ENCODE results near the gene PDIK1L. TPM values are rescaled to one million over a fixed set of nuclear protein-coding genes. Genes with fewer than 3 reads are reported as not detected.

Gene PDIK1L
- total and polyA plus RNA-seq, 2 donors (not counting 1 experiment from before 2014, with no cell fraction given): 1.3 to 17.3 TPM

GRCh38 chr1:26075421-26076144, 36.0 kb upstream of the PDIK1L start:
- H3K4me1 ChIP-seq (ENCODE audit: control insufficient read depth in 2 of 2, insufficient read depth in 2 of 2, low read length in 2 of 2): no peaks in the 10 kb centered on the region
- intact Hi-C loops (cut with micrococcal nuclease): no loop called here
- 86% methylated on average over 1 of the region's 3 CpGs for WGBS (ENCODE audit: insufficient coverage)
- H3K9ac ChIP-seq (ENCODE audit: low read length): no peak overlapping the region
- Mint-ChIP-seq H3K9me3 (ENCODE audit: insufficient read depth) (no peaks in the 10 kb centered on the region), H3K27me3 (peaks cover 43% of the 10 kb centered on the region), H3K4me3 (no peak overlapping the region), H3K4me1 (no peaks in the 10 kb centered on the region), H3K27ac (no peak overlapping the region)
- H3K27me3 ChIP-seq (replicated peaks in 1 of 4; ENCODE audit: control extremely low read depth in 1 of 4, control insufficient read depth in 3 of 4, insufficient read depth in 4 of 4, low read length in 3 of 4): peaks cover 0 to 7% (median 3%) of the 10 kb centered on the region in 4 experiments
- no peak overlapping the region for H3K4me2 ChIP-seq (replicated peaks; ENCODE audit: low read depth, low read length, poor library complexity, severe bottlenecking)
- TF ChIP-seq CTCF (IDR thresholded peaks at IDR 0.05): no peak
- no peak for TF ChIP-seq EZH2 (IDR thresholded peaks at IDR 0.05; ENCODE audit: borderline replicate concordance, insufficient read depth, low read depth, low read length, poor library complexity, severe bottlenecking)
- H3K4me3 ChIP-seq (ENCODE audit: control extremely low read depth in 1 of 5, extremely low read depth in 1 of 5, insufficient read depth in 1 of 5, low read depth in 2 of 5, low read length in 4 of 5): no peak overlapping the region
- CTCF ChIA-PET: no interaction called here
- H2AFZ ChIP-seq (ENCODE audit: insufficient read depth, low read depth, low read length, poor library complexity, severe bottlenecking): no peak overlapping the region
- H3K79me2 ChIP-seq (ENCODE audit: control insufficient read depth, insufficient read depth, low read length): no peaks in the 10 kb centered on the region
- no peaks in the 10 kb centered on the region for H4K20me1 ChIP-seq (ENCODE audit: control insufficient read depth, insufficient read depth, low read length, poor library complexity, severe bottlenecking)
- POLR2A ChIA-PET: no interaction called here
- ATAC-seq (ENCODE audit: low read depth) (no peak), DNase-seq (no peak)
- H3K9me3 ChIP-seq (ENCODE audit: control extremely low read depth in 1 of 3, control insufficient read depth in 2 of 3, insufficient read depth in 1 of 3, low read length in 2 of 3): no peaks in the 10 kb centered on the region
- no peak overlapping the region for H3K27ac ChIP-seq (ENCODE audit: low read length in 2 of 2)
- no peaks in the 10 kb centered on the region for H3K36me3 ChIP-seq (replicated peaks in 1 of 2; ENCODE audit: control extremely low read depth in 1 of 2, control insufficient read depth in 1 of 2, extremely low read depth in 1 of 2, insufficient read depth in 2 of 2, low read length in 1 of 2)

GRCh38 chr1:26077524-26077923, 34.1 kb upstream of the PDIK1L start:
- no peak for TF ChIP-seq CTCF (IDR thresholded peaks at IDR 0.05)
- no peak for TF ChIP-seq EZH2 (IDR thresholded peaks at IDR 0.05; ENCODE audit: borderline replicate concordance, insufficient read depth, low read depth, low read length, poor library complexity, severe bottlenecking)
- intact Hi-C loops (cut with micrococcal nuclease): no loop called here
- DNase-seq (no peak), ATAC-seq (ENCODE audit: low read depth) (no peak)
- Histone ChIP-seq H3K9ac (ENCODE audit: low read length) (no peak overlapping the region), H3K4me3 (ENCODE audit: control extremely low read depth in 1 of 5, extremely low read depth in 1 of 5, insufficient read depth in 1 of 5, low read depth in 2 of 5, low read length in 4 of 5) (no peak overlapping the region), H3K27ac (ENCODE audit: low read length in 2 of 2) (no peak overlapping the region), H3K9me3 (ENCODE audit: control extremely low read depth in 1 of 3, control insufficient read depth in 2 of 3, insufficient read depth in 1 of 3, low read length in 2 of 3) (no peaks in the 10 kb centered on the region), H3K36me3 (replicated peaks in 1 of 2; ENCODE audit: control extremely low read depth in 1 of 2, control insufficient read depth in 1 of 2, extremely low read depth in 1 of 2, insufficient read depth in 2 of 2, low read length in 1 of 2) (no peaks in the 10 kb centered on the region), H3K4me2 (replicated peaks; ENCODE audit: low read depth, low read length, poor library complexity, severe bottlenecking) (no peak overlapping the region), H3K79me2 (ENCODE audit: control insufficient read depth, insufficient read depth, low read length) (no peaks in the 10 kb centered on the region), H3K4me1 (ENCODE audit: control insufficient read depth in 2 of 2, insufficient read depth in 2 of 2, low read length in 2 of 2) (no peaks in the 10 kb centered on the region), H4K20me1 (ENCODE audit: control insufficient read depth, insufficient read depth, low read length, poor library complexity, severe bottlenecking) (no peaks in the 10 kb centered on the region), H2AFZ (ENCODE audit: insufficient read depth, low read depth, low read length, poor library complexity, severe bottlenecking) (no peak overlapping the region), H3K27me3 (replicated peaks in 1 of 4; ENCODE audit: control extremely low read depth in 1 of 4, control insufficient read depth in 3 of 4, insufficient read depth in 4 of 4, low read length in 3 of 4) (peaks cover 0 to 7% (median 3%) of the 10 kb centered on the region in 4 experiments)
- ChIA-PET CTCF (no interaction called here), POLR2A (no interaction called here)
- Mint-ChIP-seq H3K9me3 (ENCODE audit: insufficient read depth) (no peaks in the 10 kb centered on the region), H3K4me3 (no peak overlapping the region), H3K27me3 (peaks cover 36% of the 10 kb centered on the region), H3K4me1 (no peaks in the 10 kb centered on the region), H3K27ac (no peak overlapping the region)
- WGBS (ENCODE audit: insufficient coverage): no CpG with 5 or more reads among the region's 1 CpG

Data from B cell (primary cell).